Measurements from ENCODE around the gene CAPN12.

CAPN12 gene

GRCh38 chr19:38710928-38711725 is 33.1 kb downstream of the CAPN12 start:
- no peak for DNase-seq (ENCODE audit: extremely low read depth, insufficient read length)
- Histone ChIP-seq H3K27me3 (replicated peaks; ENCODE audit: control insufficient read depth, insufficient read depth, low read length) (no peaks in the 10 kb centered on the region), H3K4me3 (replicated peaks; ENCODE audit: low read depth, low read length) (no peak overlapping the region), H3K36me3 (ENCODE audit: control insufficient read depth, insufficient read depth, low read length) (peaks cover 58% of the 10 kb centered on the region)
- TF ChIP-seq, protein P1, sequence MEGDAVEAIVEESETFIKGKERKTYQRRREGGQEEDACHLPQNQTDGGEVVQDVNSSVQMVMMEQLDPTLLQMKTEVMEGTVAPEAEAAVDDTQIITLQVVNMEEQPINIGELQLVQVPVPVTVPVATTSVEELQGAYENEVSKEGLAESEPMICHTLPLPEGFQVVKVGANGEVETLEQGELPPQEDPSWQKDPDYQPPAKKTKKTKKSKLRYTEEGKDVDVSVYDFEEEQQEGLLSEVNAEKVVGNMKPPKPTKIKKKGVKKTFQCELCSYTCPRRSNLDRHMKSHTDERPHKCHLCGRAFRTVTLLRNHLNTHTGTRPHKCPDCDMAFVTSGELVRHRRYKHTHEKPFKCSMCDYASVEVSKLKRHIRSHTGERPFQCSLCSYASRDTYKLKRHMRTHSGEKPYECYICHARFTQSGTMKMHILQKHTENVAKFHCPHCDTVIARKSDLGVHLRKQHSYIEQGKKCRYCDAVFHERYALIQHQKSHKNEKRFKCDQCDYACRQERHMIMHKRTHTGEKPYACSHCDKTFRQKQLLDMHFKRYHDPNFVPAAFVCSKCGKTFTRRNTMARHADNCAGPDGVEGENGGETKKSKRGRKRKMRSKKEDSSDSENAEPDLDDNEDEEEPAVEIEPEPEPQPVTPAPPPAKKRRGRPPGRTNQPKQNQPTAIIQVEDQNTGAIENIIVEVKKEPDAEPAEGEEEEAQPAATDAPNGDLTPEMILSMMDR (IDR thresholded peaks at IDR 0.05; ENCODE audit: insufficient read depth, low read length, poor library complexity, severe bottlenecking) = no peak

DNA sequence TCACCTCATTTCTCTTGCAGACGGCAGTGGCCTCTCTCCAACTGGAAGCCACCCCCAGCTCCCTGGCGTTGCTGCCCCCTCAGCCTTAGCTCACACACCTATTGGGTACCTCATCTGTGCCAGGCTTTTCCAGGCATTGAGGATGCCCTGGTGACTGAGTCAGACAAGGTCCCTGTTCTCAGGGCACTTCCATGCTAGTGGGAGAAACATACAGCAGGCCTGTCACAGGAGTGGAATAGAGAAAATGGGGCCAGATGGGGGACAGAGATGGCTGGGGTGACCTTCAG is 33.9 kb downstream of the CAPN12 start:
- DNase-seq (ENCODE audit: extremely low read depth, insufficient read length) = no peak
- H3K4me3 ChIP-seq (replicated peaks; ENCODE audit: low read depth, low read length) = no peak overlapping the region
- peaks cover 64% of the 10 kb centered on the region for H3K36me3 ChIP-seq (ENCODE audit: control insufficient read depth, insufficient read depth, low read length)
- no peaks in the 10 kb centered on the region for H3K27me3 ChIP-seq (replicated peaks; ENCODE audit: control insufficient read depth, insufficient read depth, low read length)
- TF ChIP-seq, protein P1 (IDR thresholded peaks at IDR 0.05; ENCODE audit: insufficient read depth, low read length, poor library complexity, severe bottlenecking) = no peak

DNA sequence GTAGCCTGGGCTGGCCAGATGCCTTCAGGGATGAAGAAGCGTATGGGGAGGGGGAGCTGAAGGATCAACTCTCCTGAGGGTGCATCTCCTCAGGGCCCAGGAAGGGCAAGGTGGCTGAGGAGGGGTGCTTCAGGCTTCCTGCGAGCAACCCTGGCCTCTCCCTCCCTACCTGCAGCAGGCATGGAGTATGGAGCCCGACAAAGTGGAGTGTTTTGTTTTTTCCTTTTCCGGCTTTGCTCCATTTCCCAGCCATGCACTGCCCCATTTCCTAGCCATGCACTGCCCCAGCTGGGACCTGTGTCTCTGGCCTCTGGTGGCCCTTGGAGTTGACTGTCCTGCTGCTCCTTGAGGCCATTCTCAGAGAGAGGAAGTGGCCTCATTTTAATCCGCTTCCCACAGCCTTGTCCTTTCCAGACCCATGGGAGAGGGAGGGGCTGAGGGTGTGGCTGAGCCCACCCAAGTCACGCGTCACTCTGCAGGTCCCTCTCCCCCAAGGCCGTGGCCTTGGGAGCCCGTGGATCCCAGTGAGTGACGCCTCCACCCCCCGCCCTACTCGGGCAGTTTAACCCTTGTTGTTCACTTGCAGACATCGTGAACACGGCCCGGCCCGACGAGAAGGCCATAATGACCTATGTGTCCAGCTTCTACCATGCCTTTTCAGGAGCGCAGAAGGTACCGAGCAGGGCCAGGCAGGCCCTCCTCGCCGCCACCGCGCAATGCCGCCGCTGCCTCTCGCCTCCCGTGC is 34.4 kb downstream of the CAPN12 start:
- Histone ChIP-seq H3K4me3 (replicated peaks; ENCODE audit: low read depth, low read length) (no peak overlapping the region), H3K27me3 (replicated peaks; ENCODE audit: control insufficient read depth, insufficient read depth, low read length) (no peaks in the 10 kb centered on the region), H3K36me3 (ENCODE audit: control insufficient read depth, insufficient read depth, low read length) (peaks cover 68% of the 10 kb centered on the region)
- TF ChIP-seq, protein P1 (IDR thresholded peaks at IDR 0.05; ENCODE audit: insufficient read depth, low read length, poor library complexity, severe bottlenecking) = no peak
- no peak for DNase-seq (ENCODE audit: extremely low read depth, insufficient read length)

GRCh38 chr19:38709119-38709518 is 35.2 kb downstream of the CAPN12 start:
- Histone ChIP-seq H3K27me3 (replicated peaks; ENCODE audit: control insufficient read depth, insufficient read depth, low read length) (no peaks in the 10 kb centered on the region), H3K4me3 (replicated peaks; ENCODE audit: low read depth, low read length) (no peak overlapping the region), H3K36me3 (ENCODE audit: control insufficient read depth, insufficient read depth, low read length) (peaks cover 68% of the 10 kb centered on the region)
- TF ChIP-seq, protein P1 (IDR thresholded peaks at IDR 0.05; ENCODE audit: insufficient read depth, low read length, poor library complexity, severe bottlenecking) = no peak
- DNase-seq (ENCODE audit: extremely low read depth, insufficient read length) = no peak

- Histone ChIP-seq H3K27me3 (replicated peaks; ENCODE audit: control insufficient read depth, insufficient read depth, low read length) (no peaks in the 10 kb centered on the region), H3K4me3 (replicated peaks; ENCODE audit: low read depth, low read length) (no peak overlapping the region), H3K36me3 (ENCODE audit: control insufficient read depth, insufficient read depth, low read length) (peaks cover 73% of the 10 kb centered on the region)
- TF ChIP-seq, protein P1 (IDR thresholded peaks at IDR 0.05; ENCODE audit: insufficient read depth, low read length, poor library complexity, severe bottlenecking) = no peak
- no peak for DNase-seq (ENCODE audit: extremely low read depth, insufficient read length)
These were observed 35.8 kb downstream of the CAPN12 start for GRCh38 chr19:38708413-38709024.

Data from GM06990 (cell line).